Measurements from ENCODE around the gene KIF12. TPM values are rescaled to one million over a fixed set of nuclear protein-coding genes. Genes with fewer than 3 reads are reported as not detected.

Gene KIF12
- polyA plus RNA-seq, 1 donor = 136 TPM

GRCh38 chr9:114077162-114077837 lies 21.8 kb downstream of the KIF12 start:
- H3K4me1 ChIP-seq (ENCODE audit: control insufficient read depth, insufficient read depth, low read length) = peaks cover 39% of the 10 kb centered on the region
- no peak for DNase-seq
- H3K9me3 ChIP-seq (ENCODE audit: control insufficient read depth, low read depth, low read length) = peaks cover 2% of the 10 kb centered on the region
- WGBS (ENCODE audit: insufficient coverage, low lambda C conversion rate) = no CpG with 5 or more reads among the region's 7 CpGs
- H3K4me3 ChIP-seq (ENCODE audit: low read length) = no peak overlapping the region
- no peaks in the 10 kb centered on the region for H3K36me3 ChIP-seq (ENCODE audit: control insufficient read depth, insufficient read depth, low read length)
- no peaks in the 10 kb centered on the region for H3K27me3 ChIP-seq (ENCODE audit: control insufficient read depth, insufficient read depth, low read length)
- H3K27ac ChIP-seq (ENCODE audit: low read length) = no peak overlapping the region

- no peak overlapping the region for H3K4me3 ChIP-seq (ENCODE audit: low read length)
- H3K27ac ChIP-seq (ENCODE audit: low read length) = no peak overlapping the region
- H3K36me3 ChIP-seq (ENCODE audit: control insufficient read depth, insufficient read depth, low read length) = no peaks in the 10 kb centered on the region
- H3K27me3 ChIP-seq (ENCODE audit: control insufficient read depth, insufficient read depth, low read length) = no peaks in the 10 kb centered on the region
- peaks cover 2% of the 10 kb centered on the region for H3K9me3 ChIP-seq (ENCODE audit: control insufficient read depth, low read depth, low read length)
- no peak for DNase-seq
- H3K4me1 ChIP-seq (ENCODE audit: control insufficient read depth, insufficient read depth, low read length) = peaks cover 39% of the 10 kb centered on the region
- no CpG with 5 or more reads among the region's 14 CpGs for WGBS (ENCODE audit: insufficient coverage, low lambda C conversion rate)
These were observed 22.6 kb downstream of the KIF12 start for GRCh38 chr9:114076237-114077161.

- H3K27me3 ChIP-seq (ENCODE audit: control insufficient read depth, insufficient read depth, low read length) = no peaks in the 10 kb centered on the region
These were observed 23.5 kb downstream of the KIF12 start for GRCh38 chr9:114075602-114076001.

GRCh38 chr9:114072184-114073140 lies 26.6 kb downstream of the KIF12 start:
- peaks cover 7% of the 10 kb centered on the region for H3K9me3 ChIP-seq (ENCODE audit: control insufficient read depth, low read depth, low read length)
- H3K36me3 ChIP-seq (ENCODE audit: control insufficient read depth, insufficient read depth, low read length) = no peaks in the 10 kb centered on the region
- no peak for DNase-seq
- H3K4me3 ChIP-seq (ENCODE audit: low read length) = no peak overlapping the region
- peaks cover 16% of the 10 kb centered on the region for H3K4me1 ChIP-seq (ENCODE audit: control insufficient read depth, insufficient read depth, low read length)
- H3K27me3 ChIP-seq (ENCODE audit: control insufficient read depth, insufficient read depth, low read length) = no peaks in the 10 kb centered on the region
- WGBS (ENCODE audit: insufficient coverage, low lambda C conversion rate) = no CpG with 5 or more reads among the region's 14 CpGs
- no peak overlapping the region for H3K27ac ChIP-seq (ENCODE audit: low read length)

More at GRCh38 chr9:114075602-114076001, 23.5 kb downstream of the KIF12 start:
- Histone ChIP-seq H3K4me1 (ENCODE audit: control insufficient read depth, insufficient read depth, low read length) (peaks cover 38% of the 10 kb centered on the region), H3K27ac (ENCODE audit: low read length) (no peak overlapping the region), H3K36me3 (ENCODE audit: control insufficient read depth, insufficient read depth, low read length) (no peaks in the 10 kb centered on the region), H3K4me3 (ENCODE audit: low read length) (no peak overlapping the region), H3K9me3 (ENCODE audit: control insufficient read depth, low read depth, low read length) (peaks cover 9% of the 10 kb centered on the region)
- DNase-seq = no peak
- WGBS (ENCODE audit: insufficient coverage, low lambda C conversion rate) = 100% methylated on average over 1 of the region's 4 CpGs

- no CpG with 5 or more reads among the region's 7 CpGs for WGBS (ENCODE audit: insufficient coverage, low lambda C conversion rate)
- Histone ChIP-seq H3K4me1 (ENCODE audit: control insufficient read depth, insufficient read depth, low read length) (peaks cover 15% of the 10 kb centered on the region), H3K9me3 (ENCODE audit: control insufficient read depth, low read depth, low read length) (peaks cover 7% of the 10 kb centered on the region), H3K27me3 (ENCODE audit: control insufficient read depth, insufficient read depth, low read length) (no peaks in the 10 kb centered on the region), H3K36me3 (ENCODE audit: control insufficient read depth, insufficient read depth, low read length) (no peaks in the 10 kb centered on the region), H3K4me3 (ENCODE audit: low read length) (no peak overlapping the region), H3K27ac (ENCODE audit: low read length) (no peak overlapping the region)
- no peak for DNase-seq
These were observed 27.8 kb downstream of the KIF12 start for GRCh38 chr9:114071197-114071795.

GRCh38 chr9:114070188-114071103 lies 28.6 kb downstream of the KIF12 start:
- no peak for DNase-seq
- Histone ChIP-seq H3K4me1 (ENCODE audit: control insufficient read depth, insufficient read depth, low read length) (peaks cover 15% of the 10 kb centered on the region), H3K36me3 (ENCODE audit: control insufficient read depth, insufficient read depth, low read length) (no peaks in the 10 kb centered on the region), H3K27me3 (ENCODE audit: control insufficient read depth, insufficient read depth, low read length) (no peaks in the 10 kb centered on the region), H3K27ac (ENCODE audit: low read length) (no peak overlapping the region), H3K4me3 (ENCODE audit: low read length) (no peak overlapping the region), H3K9me3 (ENCODE audit: control insufficient read depth, low read depth, low read length) (peaks cover 7% of the 10 kb centered on the region)
- no CpG with 5 or more reads among the region's 17 CpGs for WGBS (ENCODE audit: insufficient coverage, low lambda C conversion rate)

GRCh38 chr9:114069476-114070187 lies 29.5 kb downstream of the KIF12 start:
- WGBS (ENCODE audit: insufficient coverage, low lambda C conversion rate) = no CpG with 5 or more reads among the region's 9 CpGs
- H3K36me3 ChIP-seq (ENCODE audit: control insufficient read depth, insufficient read depth, low read length) = no peaks in the 10 kb centered on the region
- no peaks in the 10 kb centered on the region for H3K27me3 ChIP-seq (ENCODE audit: control insufficient read depth, insufficient read depth, low read length)
- peaks cover 15% of the 10 kb centered on the region for H3K4me1 ChIP-seq (ENCODE audit: control insufficient read depth, insufficient read depth, low read length)
- H3K4me3 ChIP-seq (ENCODE audit: low read length) = no peak overlapping the region
- no peak overlapping the region for H3K27ac ChIP-seq (ENCODE audit: low read length)
- DNase-seq = peak in 1 of 2 donors; percentile 48
- peaks cover 7% of the 10 kb centered on the region for H3K9me3 ChIP-seq (ENCODE audit: control insufficient read depth, low read depth, low read length)

GRCh38 chr9:114065304-114065703 lies 33.8 kb downstream of the KIF12 start:
- Histone ChIP-seq H3K4me3 (ENCODE audit: low read length) (no peak overlapping the region), H3K4me1 (ENCODE audit: control insufficient read depth, insufficient read depth, low read length) (peaks cover 10% of the 10 kb centered on the region), H3K27ac (ENCODE audit: low read length) (no peak overlapping the region), H3K36me3 (ENCODE audit: control insufficient read depth, insufficient read depth, low read length) (no peaks in the 10 kb centered on the region), H3K27me3 (ENCODE audit: control insufficient read depth, insufficient read depth, low read length) (no peaks in the 10 kb centered on the region), H3K9me3 (ENCODE audit: control insufficient read depth, low read depth, low read length) (no peaks in the 10 kb centered on the region)
- DNase-seq = no peak
- no CpG with 5 or more reads among the region's 8 CpGs for WGBS (ENCODE audit: insufficient coverage, low lambda C conversion rate)
